ENCODE results near the gene AVP.

AVP gene

GRCh38 chr20:3109350-3110302 lies 25.1 kb upstream of the AVP start:
- no peak for DNase-seq

GRCh38 chr20:3107464-3108025 lies 23.0 kb upstream of the AVP start:
- DNase-seq, result no peak

- DNase-seq, result peak; percentile 56
These were observed 22.3 kb upstream of the AVP start for GRCh38 chr20:3106658-3107463.

GRCh38 chr20:3106185-3106584 lies 21.7 kb upstream of the AVP start:
- DNase-seq, result no peak

- no peak for DNase-seq
These were observed 21.0 kb upstream of the AVP start for GRCh38 chr20:3105256-3106137.

- DNase-seq, result no peak
These were observed 19.0 kb upstream of the AVP start for GRCh38 chr20:3103369-3104032.

- DNase-seq, result no peak
These were observed 18.2 kb upstream of the AVP start for GRCh38 chr20:3102575-3103368.

GRCh38 chr20:3101737-3102574 lies 17.4 kb upstream of the AVP start:
- no peak for DNase-seq

GRCh38 chr20:3101251-3101650 lies 16.7 kb upstream of the AVP start:
- no peak for DNase-seq

GRCh38 chr20:3100480-3100879 lies 16.0 kb upstream of the AVP start:
- DNase-seq, result no peak

GRCh38 chr20:3094848-3095629 lies 10.5 kb upstream of the AVP start:
- no peak for DNase-seq

- DNase-seq, result no peak
These were observed 9.4 kb upstream of the AVP start for GRCh38 chr20:3093861-3094361.

- DNase-seq, result no peak
These were observed 8.3 kb upstream of the AVP start for GRCh38 chr20:3092611-3093379.

- DNase-seq, result no peak
These were observed 6.0 kb upstream of the AVP start for GRCh38 chr20:3090565-3090964.

- DNase-seq, result no peak
These were observed 3.5 kb upstream of the AVP start for GRCh38 chr20:3088031-3088430.

GRCh38 chr20:3085571-3086072 lies 1.1 kb upstream of the AVP start:
- no peak for DNase-seq

- DNase-seq, result no peak
These were observed 449 bp upstream of the AVP start for GRCh38 chr20:3084986-3085360.

Measured in NCI-H1092 (cell line).